Measurements from ENCODE around the gene RABGAP1L. TPM values are rescaled to one million over a fixed set of nuclear protein-coding genes. Genes with fewer than 3 reads are reported as not detected.
"Not testable (repeated sequence)": the region's sequence is repeated elsewhere in the genome, so short reads cannot be mapped to it uniquely, and the experiment has no call there.

RABGAP1L gene
- total RNA-seq, 1 donor from 2014 or later, result 69.2 TPM

DNA sequence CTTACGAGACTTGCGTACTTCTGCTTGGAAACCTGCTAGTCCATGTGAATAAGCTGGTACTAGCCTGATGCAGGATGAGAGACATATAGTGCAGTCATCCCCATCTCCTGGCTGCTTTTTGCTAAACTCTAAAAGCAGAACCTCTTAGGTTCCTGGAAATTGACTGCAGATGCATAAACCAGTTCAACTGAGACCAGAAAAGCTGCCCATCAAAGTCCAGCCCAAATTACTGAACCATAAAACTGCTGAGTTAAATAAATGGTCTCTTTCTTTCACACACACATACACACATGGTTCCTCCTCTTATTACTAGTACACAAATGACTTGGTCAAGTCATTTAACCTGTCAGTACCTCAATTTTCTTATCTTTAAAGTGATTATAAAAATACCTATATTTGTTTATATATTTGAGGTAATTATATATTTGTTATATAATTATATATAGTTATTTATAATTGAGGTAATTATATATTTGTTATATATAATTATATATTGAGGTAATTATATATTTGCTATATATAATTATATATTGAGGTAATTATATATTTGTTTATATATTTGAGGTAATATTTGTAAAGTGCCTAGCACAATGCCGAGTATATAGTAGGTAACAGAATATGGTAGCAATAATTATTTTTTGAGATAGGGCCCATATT lies 25.2 kb upstream of the RABGAP1L start:
- Histone ChIP-seq H3K36me3 (no peaks in the 10 kb centered on the region), H3K4me3 (no peak overlapping the region), H3K4me1 (peaks cover 3% of the 10 kb centered on the region), H3K27ac (replicated peaks) (no peak overlapping the region), H3K27me3 (ENCODE audit: low read depth) (no peaks in the 10 kb centered on the region), H3K9me3 (replicated peaks) (peaks cover 14% of the 10 kb centered on the region)
- no peak for DNase-seq
- no peak for TF ChIP-seq CTCF (IDR thresholded peaks at IDR 0.05; ENCODE audit: borderline replicate concordance)
- intact Hi-C loops (cut with micrococcal nuclease), result no loop called here

GRCh38 chr1:174135211-174135610 lies 24.1 kb upstream of the RABGAP1L start:
- H3K4me1 ChIP-seq, result peaks cover 3% of the 10 kb centered on the region
- no peak overlapping the region for H3K4me3 ChIP-seq
- peaks cover 6% of the 10 kb centered on the region for H3K9me3 ChIP-seq (replicated peaks)
- H3K27ac ChIP-seq (replicated peaks), result no peak overlapping the region
- intact Hi-C loops (cut with micrococcal nuclease), result no loop called here
- no peaks in the 10 kb centered on the region for H3K27me3 ChIP-seq (ENCODE audit: low read depth)
- TF ChIP-seq CTCF (IDR thresholded peaks at IDR 0.05; ENCODE audit: borderline replicate concordance), result no peak
- DNase-seq, result no peak
- H3K36me3 ChIP-seq, result no peaks in the 10 kb centered on the region

DNA sequence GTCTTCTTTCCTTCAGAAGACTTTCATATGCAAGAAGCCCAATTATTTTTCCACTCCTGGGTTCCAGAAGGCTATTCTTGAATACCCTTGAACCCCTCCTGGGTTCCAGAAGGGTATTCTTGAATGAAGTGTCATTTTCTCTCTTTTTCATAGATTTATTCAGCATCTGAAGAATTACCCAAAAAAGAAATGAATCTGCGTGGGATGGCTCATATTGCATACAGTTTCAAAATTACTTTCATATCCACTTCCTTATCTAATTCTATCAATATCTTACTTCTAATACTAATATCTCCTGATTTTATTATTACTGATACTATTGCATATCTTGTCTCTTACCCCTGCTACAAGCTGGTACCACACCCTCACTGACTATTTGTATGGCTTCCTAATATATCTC lies 22.6 kb upstream of the RABGAP1L start:
- peaks cover 3% of the 10 kb centered on the region for H3K4me1 ChIP-seq
- intact Hi-C loops (cut with micrococcal nuclease), result no loop called here
- no peaks in the 10 kb centered on the region for H3K36me3 ChIP-seq
- no peak for DNase-seq
- H3K27me3 ChIP-seq (ENCODE audit: low read depth), result no peaks in the 10 kb centered on the region
- no peak overlapping the region for H3K4me3 ChIP-seq
- peaks cover 6% of the 10 kb centered on the region for H3K9me3 ChIP-seq (replicated peaks)
- H3K27ac ChIP-seq (replicated peaks), result no peak overlapping the region
- TF ChIP-seq CTCF (IDR thresholded peaks at IDR 0.05; ENCODE audit: borderline replicate concordance), result no peak

GRCh38 chr1:174142836-174143235 lies 16.5 kb upstream of the RABGAP1L start:
- no peaks in the 10 kb centered on the region for H3K36me3 ChIP-seq
- intact Hi-C loops (cut with micrococcal nuclease), result no loop called here
- H3K27me3 ChIP-seq (ENCODE audit: low read depth), result no peaks in the 10 kb centered on the region
- peaks cover 9% of the 10 kb centered on the region for H3K9me3 ChIP-seq (replicated peaks)
- DNase-seq, result no peak
- no peak overlapping the region for H3K4me3 ChIP-seq
- no peak overlapping the region for H3K27ac ChIP-seq (replicated peaks)
- H3K4me1 ChIP-seq, result no peaks in the 10 kb centered on the region
- no peak for TF ChIP-seq CTCF (IDR thresholded peaks at IDR 0.05; ENCODE audit: borderline replicate concordance)

DNA sequence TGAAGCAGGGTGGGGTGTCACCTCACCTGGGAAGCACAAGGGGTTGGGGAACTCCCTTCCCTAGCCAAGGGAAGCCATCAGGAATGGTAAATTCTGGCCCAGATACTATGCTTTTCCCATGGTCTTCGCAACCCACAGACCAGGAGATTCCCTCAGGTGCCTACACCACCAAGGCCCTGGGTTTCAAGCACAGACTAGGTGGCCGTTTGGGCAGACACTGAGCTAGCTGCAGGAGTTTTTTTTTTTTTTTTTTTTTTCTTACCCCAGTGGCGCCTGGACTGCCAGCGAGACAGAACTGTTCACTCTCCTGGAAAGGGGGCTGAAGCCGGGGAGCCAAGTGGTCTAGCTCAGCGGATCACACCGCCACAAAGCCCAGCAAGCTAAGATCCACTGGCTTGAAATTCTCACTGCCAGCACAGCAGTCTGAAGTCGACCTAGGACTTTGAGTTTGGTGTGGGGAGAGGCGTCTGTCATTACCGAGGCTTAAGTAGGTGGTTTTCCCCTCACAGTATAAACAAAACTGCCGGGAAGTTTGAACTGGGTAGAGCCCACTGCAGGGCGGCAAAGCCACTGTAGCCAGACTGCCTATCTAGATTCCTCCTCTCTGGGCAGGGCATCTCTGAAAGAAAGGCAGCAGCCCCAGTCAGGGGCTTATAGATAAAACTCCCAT lies 15.5 kb upstream of the RABGAP1L start:
- H3K4me1 ChIP-seq; H3K9me3 ChIP-seq (replicated peaks); intact Hi-C loops (cut with micrococcal nuclease); H3K36me3 ChIP-seq; H3K27me3 ChIP-seq (ENCODE audit: low read depth); DNase-seq; H3K4me3 ChIP-seq; H3K27ac ChIP-seq (replicated peaks): not testable (repeated sequence)

DNA sequence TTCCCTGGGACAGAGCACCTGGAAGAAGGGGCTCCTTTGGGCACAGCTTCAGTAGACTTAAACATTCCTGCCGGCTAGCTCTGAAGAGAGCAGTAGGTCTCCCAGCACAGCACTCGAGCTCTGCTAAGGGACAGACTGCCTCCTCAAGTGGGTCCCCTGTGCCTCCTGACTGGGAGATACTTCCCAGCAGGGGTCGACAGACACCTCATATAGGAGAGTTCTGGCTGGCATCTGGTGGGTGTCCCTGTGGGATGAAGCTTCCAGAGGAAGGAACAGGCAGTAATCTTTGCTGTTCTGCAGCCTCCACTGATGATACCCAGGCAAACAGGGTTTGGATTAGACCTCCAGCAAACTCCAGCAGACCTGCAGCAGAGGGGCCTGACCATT lies 14.9 kb upstream of the RABGAP1L start:
- intact Hi-C loops (cut with micrococcal nuclease); H3K27ac ChIP-seq (replicated peaks); H3K4me3 ChIP-seq; DNase-seq; H3K27me3 ChIP-seq (ENCODE audit: low read depth); H3K36me3 ChIP-seq; H3K4me1 ChIP-seq: not testable (repeated sequence)
- peaks cover 13% of the 10 kb centered on the region for H3K9me3 ChIP-seq (replicated peaks)
